HepG2 (cell line): Measurements from ENCODE around the gene CSF3R. TPM values are rescaled to one million over a fixed set of nuclear protein-coding genes. Genes with fewer than 3 reads are reported as not detected.

Experiments used
- ATF7-NPFF ChIP-seq: sonication (generic); formaldehyde crosslinking; IDR thresholded peaks from 2 replicates; pipeline ENCODE4 v1.8.1; 2023; ENCODE audit warnings: mild to moderate bottlenecking, low read depth, missing genetic modification reagents, moderate library complexity
- CC2D1A ChIP-seq: sonication (generic); formaldehyde crosslinking; IDR thresholded peaks from 2 replicates; pipeline ENCODE4 v1.8.1; 2023; ENCODE audit warnings: mild to moderate bottlenecking, missing genetic modification reagents
- HNF1A ChIP-seq, 2 experiments: sonication (generic) in 1 of 2; formaldehyde crosslinking in 1 of 2; IDR thresholded peaks; 2 replicates each; pipeline versions ENCODE4 v1.4.0 to v1.6.1; 2016 to 2020; ENCODE audit warnings: borderline replicate concordance in 1 of 2, low read depth in 1 of 2, mild to moderate bottlenecking in 1 of 2, missing genetic modification reagents in 1 of 2
- MAZ ChIP-seq, 2 experiments: sonication (generic) in 1 of 2; formaldehyde crosslinking in 1 of 2; IDR thresholded peaks; 2 replicates each; pipeline versions ENCODE4 v1.5.0 to v1.6.1; 2012 to 2020; ENCODE audit warnings: low read depth in 2 of 2, mild to moderate bottlenecking in 2 of 2, borderline replicate concordance in 1 of 2, improper control_type of control experiment in 1 of 2, low read length in 1 of 2, missing genetic modification reagents in 1 of 2, moderate library complexity in 1 of 2
- MTF2 ChIP-seq: sonication (generic); formaldehyde crosslinking; IDR thresholded peaks from 2 replicates; pipeline ENCODE4 v1.5.0; 2020; ENCODE audit warnings: missing genetic modification reagents, borderline replicate concordance
- NCOR1 ChIP-seq: fragments of 200-600 bp; sonication (generic); IDR thresholded peaks from 2 replicates; pipeline ENCODE4 v1.7.0; 2017; ENCODE audit warnings: antibody characterized with exemption, low read length, borderline replicate concordance
- RBM39 ChIP-seq: fragments of 200-400 bp; formaldehyde crosslinking; IDR thresholded peaks from one replicate; pipeline ENCODE4 v1.6.1; 2018; ENCODE audit warnings: antibody characterized with exemption, mild to moderate bottlenecking, low read depth, low read length; ENCODE audit not compliant: poor library complexity, severe bottlenecking
- RFXANK ChIP-seq: IDR thresholded peaks from 2 replicates; pipeline ENCODE4 v1.6.1; 2016
- RNF2 ChIP-seq: fragments of 450-650 bp; conservative IDR thresholded peaks from 2 replicates; pipeline ENCODE4 v1.6.1; 2016; ENCODE audit warnings: low read depth
- SKI ChIP-seq: fragments of 450-650 bp; IDR thresholded peaks from one replicate; pipeline ENCODE4 v1.6.1; 2018; ENCODE audit warnings: mild to moderate bottlenecking; ENCODE audit not compliant: partially characterized antibody
- TFE3 ChIP-seq: IDR thresholded peaks from 2 replicates; pipeline ENCODE4 v1.6.1; 2016
- ZNF124 ChIP-seq: sonication (generic); formaldehyde crosslinking; IDR thresholded peaks from 2 replicates; pipeline ENCODE4 v1.4.0; 2020; ENCODE audit warnings: missing genetic modification reagents
- ZNF17 ChIP-seq: sonication (generic); formaldehyde crosslinking; IDR thresholded peaks from 2 replicates; pipeline ENCODE4 v1.5.0; 2020; ENCODE audit warnings: mild to moderate bottlenecking, missing genetic modification reagents
- ZNF343 ChIP-seq: sonication (generic); formaldehyde crosslinking; IDR thresholded peaks from 2 replicates; pipeline ENCODE4 v1.4.0; 2020; ENCODE audit warnings: mild to moderate bottlenecking, missing genetic modification reagents
- ZNF720 ChIP-seq: sonication (generic); formaldehyde crosslinking; IDR thresholded peaks from 2 replicates; pipeline ENCODE4 v1.4.0; 2020; ENCODE audit warnings: missing genetic modification reagents
- ZNF776 ChIP-seq: sonication (generic); formaldehyde crosslinking; IDR thresholded peaks from 2 replicates; pipeline ENCODE4 v1.4.0; 2020; ENCODE audit warnings: mild to moderate bottlenecking, missing genetic modification reagents
- polyA plus RNA-seq, 8 experiments: library from polyadenylated mRNA; depleted of rRNA in 3 of 8; stranded (reverse) in 7 of 8; unstranded in 1 of 8; fragments of >200 nt; fragmentation: Illumina TruSeq in 4 of 8; extraction: Trizol in 4 of 8; gene quantifications; 2 replicates each; pipeline versions ENCODE4 v1.2.1 to v1.2.3, GENCODE V29; 2011 to 2016; ENCODE audit warnings: low read depth in 4 of 8, missing spikeins in 1 of 8, mixed read lengths in 1 of 8; ENCODE audit not compliant: insufficient read depth in 1 of 8
- total RNA-seq, 5 experiments: library from RNA; depleted of rRNA; stranded (reverse); fragments of >200 nt; fragmentation: Illumina TruSeq; extraction: Trizol; gene quantifications; 2 replicates each; pipeline ENCODE4 v1.2.3, GENCODE V29; 2016; ENCODE audit warnings: low read depth in 1 of 5
- TF ChIP-seq, protein P1 (sequence below): sonication (generic); formaldehyde crosslinking; IDR thresholded peaks from 2 replicates; pipeline ENCODE4 v1.4.0; 2020; ENCODE audit warnings: missing genetic modification reagents
- TF ChIP-seq, protein P2 (sequence below): sonication (generic); formaldehyde crosslinking; IDR thresholded peaks from 2 replicates; pipeline ENCODE4 v1.8.0; 2022; ENCODE audit warnings: missing genetic modification reagents, low read depth, mild to moderate bottlenecking, borderline replicate concordance
- TF ChIP-seq, protein P3 (sequence below): sonication (generic); formaldehyde crosslinking; IDR thresholded peaks from 2 replicates; pipeline ENCODE4 v1.5.0; 2020; ENCODE audit warnings: missing genetic modification reagents

Gene CSF3R
- total and polyA plus RNA-seq, 2 of the 13 experiments (the other 11 are each of a cell fraction or from before 2014, with no cell fraction given) = 11.9 to 28.8 TPM

DNA sequence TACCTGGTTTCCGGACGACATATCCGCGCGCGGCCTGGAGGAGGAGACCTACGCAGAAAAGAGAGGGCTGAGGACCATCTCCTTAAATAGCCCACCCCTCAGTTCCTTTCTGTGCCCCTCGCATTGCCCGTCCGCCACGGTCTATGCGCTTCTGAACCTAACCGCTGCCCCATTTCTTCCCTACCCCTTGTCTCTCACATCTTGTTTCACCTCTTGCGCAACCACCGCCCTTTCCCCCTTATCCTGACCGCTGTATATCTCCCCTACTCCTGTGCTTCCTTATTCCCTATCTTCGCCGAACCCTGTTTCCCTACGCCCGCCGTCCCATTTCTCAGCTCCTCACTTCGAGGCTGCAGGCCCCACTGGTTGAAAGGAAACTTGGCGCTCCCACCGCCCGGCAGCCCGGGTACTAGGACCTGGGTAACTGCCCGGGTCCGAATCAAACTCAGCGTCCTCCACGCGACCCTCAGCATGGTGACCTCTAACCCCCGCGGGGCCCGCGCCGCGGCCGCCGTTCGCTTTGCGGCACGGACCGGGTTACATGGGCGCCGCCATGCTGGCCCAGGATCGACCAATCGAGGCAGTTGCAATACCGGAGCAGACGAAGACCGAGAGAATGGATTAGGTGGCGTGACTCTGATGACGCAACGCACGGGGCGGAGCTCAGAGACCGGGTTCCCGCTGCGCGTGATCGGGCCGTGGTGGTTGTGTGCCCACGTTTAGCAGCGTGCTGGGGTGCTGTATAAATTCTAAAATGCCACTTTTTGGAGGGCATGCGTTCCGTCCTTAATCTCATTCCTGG lies 18.7 kb downstream of the CSF3R start, which contains the start of gene MRPS15 (continued):
- TF ChIP-seq TFE3 (CRISPR knock-in tag) = peak; percentile 99
- TF ChIP-seq HNF1A (IDR thresholded peaks at IDR 0.05; ENCODE audit: low read depth) = no peak; the same call in 1 of the 2 replicates
- TF ChIP-seq HNF1A (CRISPR knock-in tag; IDR thresholded peaks at IDR 0.05; ENCODE audit: borderline replicate concordance) = peak; percentile 80
- TF ChIP-seq, protein P1, sequence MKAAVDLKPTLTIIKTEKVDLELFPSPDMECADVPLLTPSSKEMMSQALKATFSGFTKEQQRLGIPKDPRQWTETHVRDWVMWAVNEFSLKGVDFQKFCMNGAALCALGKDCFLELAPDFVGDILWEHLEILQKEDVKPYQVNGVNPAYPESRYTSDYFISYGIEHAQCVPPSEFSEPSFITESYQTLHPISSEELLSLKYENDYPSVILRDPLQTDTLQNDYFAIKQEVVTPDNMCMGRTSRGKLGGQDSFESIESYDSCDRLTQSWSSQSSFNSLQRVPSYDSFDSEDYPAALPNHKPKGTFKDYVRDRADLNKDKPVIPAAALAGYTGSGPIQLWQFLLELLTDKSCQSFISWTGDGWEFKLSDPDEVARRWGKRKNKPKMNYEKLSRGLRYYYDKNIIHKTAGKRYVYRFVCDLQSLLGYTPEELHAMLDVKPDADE (CRISPR knock-in tag) = no peak
- no peak for TF ChIP-seq CC2D1A (CRISPR knock-in tag)
- TF ChIP-seq ZNF343 (CRISPR knock-in tag) = 0 out of 2 replicates have a peak, but pooled peaks have one; percentile 32
- TF ChIP-seq RNF2 = no peak; the same call in none of the 2 replicates
- TF ChIP-seq ZNF720 (CRISPR knock-in tag) = peak; percentile 73; the same call in 1 of the 2 replicates
- no peak for TF ChIP-seq MTF2 (CRISPR knock-in tag)
- no peak; the same call in 1 of the 2 replicates for TF ChIP-seq NCOR1
- peak; percentile 94 for TF ChIP-seq ZNF124 (CRISPR knock-in tag)
- TF ChIP-seq ZNF17 (CRISPR knock-in tag) = no peak
- TF ChIP-seq, protein P2, sequence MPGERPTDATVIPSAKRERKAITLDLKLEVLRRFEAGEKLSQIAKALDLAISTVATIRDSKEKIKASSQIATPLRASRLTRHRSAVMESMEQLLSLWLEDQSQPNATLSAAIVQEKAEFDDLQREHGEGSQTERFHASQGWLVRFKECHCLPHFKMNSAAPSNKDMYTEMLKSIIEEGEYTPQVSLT (CRISPR knock-in tag) = no peak
- TF ChIP-seq, protein P3, sequence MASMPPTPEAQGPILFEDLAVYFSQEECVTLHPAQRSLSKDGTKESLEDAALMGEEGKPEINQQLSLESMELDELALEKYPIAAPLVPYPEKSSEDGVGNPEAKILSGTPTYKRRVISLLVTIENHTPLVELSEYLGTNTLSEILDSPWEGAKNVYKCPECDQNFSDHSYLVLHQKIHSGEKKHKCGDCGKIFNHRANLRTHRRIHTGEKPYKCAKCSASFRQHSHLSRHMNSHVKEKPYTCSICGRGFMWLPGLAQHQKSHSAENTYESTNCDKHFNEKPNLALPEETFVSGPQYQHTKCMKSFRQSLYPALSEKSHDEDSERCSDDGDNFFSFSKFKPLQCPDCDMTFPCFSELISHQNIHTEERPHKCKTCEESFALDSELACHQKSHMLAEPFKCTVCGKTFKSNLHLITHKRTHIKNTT (CRISPR knock-in tag) = no peak
- peak; percentile 33; the same call in 1 of the 2 replicates for TF ChIP-seq ZNF776 (CRISPR knock-in tag)
- peak; percentile 89 for TF ChIP-seq RBM39
- TF ChIP-seq MAZ (IDR thresholded peaks at IDR 0.05; ENCODE audit: borderline replicate concordance, low read depth, low read length) = peak; percentile 70; the same call in 1 of the 2 replicates
- TF ChIP-seq MAZ (CRISPR knock-in tag; IDR thresholded peaks at IDR 0.05; ENCODE audit: low read depth) = peak; percentile 79
- peak; percentile 58; the same call in 1 of the 2 replicates for TF ChIP-seq ATF7-NPFF (CRISPR knock-in tag)
- TF ChIP-seq SKI = peak; percentile 42
- no peak; the same call in 1 of the 2 replicates for TF ChIP-seq RFXANK (CRISPR knock-in tag)
